ENCODE results near the gene PODN. TPM values are rescaled to one million over a fixed set of nuclear protein-coding genes. Genes with fewer than 3 reads are reported as not detected.

Gene PODN
- total RNA-seq, 1 experiment from 2014 or later = 0.17 TPM

DNA sequence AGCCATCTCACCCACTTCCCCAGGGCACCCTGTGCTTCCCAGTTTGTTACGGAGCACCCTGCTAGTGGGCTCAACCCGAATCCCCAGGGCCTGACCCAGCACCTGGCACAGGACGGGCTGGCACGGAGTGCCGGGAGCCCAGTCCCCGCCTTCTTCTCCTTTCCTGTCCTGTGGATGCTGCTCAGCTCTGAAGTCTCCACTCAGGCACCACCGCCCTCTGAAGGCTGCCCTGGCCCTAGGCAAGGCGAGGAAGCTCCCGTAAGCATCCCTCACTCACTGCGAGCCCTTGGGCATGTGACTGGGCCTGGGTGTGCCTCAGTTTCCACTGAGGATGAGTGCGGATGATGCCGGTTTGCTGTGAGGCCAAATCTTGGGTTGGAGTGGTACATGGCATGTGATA, 58.6 kb downstream of the PODN start:
- H3K4me1 ChIP-seq (ENCODE audit: insufficient read depth, low read length) = peaks cover 4% of the 10 kb centered on the region
- no peaks in the 10 kb centered on the region for H3K79me1 ChIP-seq (ENCODE audit: insufficient read depth, low read depth, low read length, poor library complexity, severe bottlenecking)
- H3K79me2 ChIP-seq (ENCODE audit: insufficient read depth, low read length) = no peaks in the 10 kb centered on the region
- H4K20me1 ChIP-seq (ENCODE audit: control insufficient read depth, insufficient read depth, insufficient read length) = no peaks in the 10 kb centered on the region
- H3K23ac ChIP-seq (ENCODE audit: insufficient read length, low read depth, low read length) = no peak overlapping the region
- no peak overlapping the region for H3K4ac ChIP-seq (ENCODE audit: low read depth, low read length)
- H2BK120ac ChIP-seq (ENCODE audit: low read depth, low read length, poor library complexity, severe bottlenecking) = no peak overlapping the region
- H2AK5ac ChIP-seq (ENCODE audit: insufficient read length, low read length) = no peak overlapping the region
- no peak overlapping the region for H3K18ac ChIP-seq (ENCODE audit: insufficient read length, low read depth, low read length)
- H3K4me2 ChIP-seq (ENCODE audit: insufficient read depth, insufficient read length, low read length) = peak overlapping the region; percentile 0
- H2BK15ac ChIP-seq (ENCODE audit: low read depth, low read length) = no peak overlapping the region
- H4K8ac ChIP-seq (replicated peaks; ENCODE audit: insufficient read length, low read depth, low read length) = no peak overlapping the region
- TF ChIP-seq, protein P1, sequence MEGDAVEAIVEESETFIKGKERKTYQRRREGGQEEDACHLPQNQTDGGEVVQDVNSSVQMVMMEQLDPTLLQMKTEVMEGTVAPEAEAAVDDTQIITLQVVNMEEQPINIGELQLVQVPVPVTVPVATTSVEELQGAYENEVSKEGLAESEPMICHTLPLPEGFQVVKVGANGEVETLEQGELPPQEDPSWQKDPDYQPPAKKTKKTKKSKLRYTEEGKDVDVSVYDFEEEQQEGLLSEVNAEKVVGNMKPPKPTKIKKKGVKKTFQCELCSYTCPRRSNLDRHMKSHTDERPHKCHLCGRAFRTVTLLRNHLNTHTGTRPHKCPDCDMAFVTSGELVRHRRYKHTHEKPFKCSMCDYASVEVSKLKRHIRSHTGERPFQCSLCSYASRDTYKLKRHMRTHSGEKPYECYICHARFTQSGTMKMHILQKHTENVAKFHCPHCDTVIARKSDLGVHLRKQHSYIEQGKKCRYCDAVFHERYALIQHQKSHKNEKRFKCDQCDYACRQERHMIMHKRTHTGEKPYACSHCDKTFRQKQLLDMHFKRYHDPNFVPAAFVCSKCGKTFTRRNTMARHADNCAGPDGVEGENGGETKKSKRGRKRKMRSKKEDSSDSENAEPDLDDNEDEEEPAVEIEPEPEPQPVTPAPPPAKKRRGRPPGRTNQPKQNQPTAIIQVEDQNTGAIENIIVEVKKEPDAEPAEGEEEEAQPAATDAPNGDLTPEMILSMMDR (conservative IDR thresholded peaks at IDR 0.05) = no peak
- DNase-seq = peak; percentile 51
- no peak overlapping the region for H2BK12ac ChIP-seq (ENCODE audit: insufficient read length, low read depth, low read length)
- Mint-ChIP-seq H3K27ac (0 out of 7 replicates have a peak overlapping the region, but pooled peaks of 1 of the 3 experiments have one; percentile 17), H3K4me3 (no peak overlapping the region), H3K9me3 (no peaks in the 10 kb centered on the region; a peak in 1 of 5 replicates), H3K36me3 (ENCODE audit: insufficient read depth in 1 of 3, low read depth in 3 of 3) (no peaks in the 10 kb centered on the region), H3K4me1 (peaks cover 36 to 58% of the 10 kb centered on the region in 2 experiments), H3K27me3 (ENCODE audit: low read depth) (peaks cover 21% of the 10 kb centered on the region)
- no peak overlapping the region for H4K91ac ChIP-seq (ENCODE audit: insufficient read length, low read depth, low read length)
- no peak overlapping the region for H2BK5ac ChIP-seq (ENCODE audit: insufficient read length, low read length)
- H3K9ac ChIP-seq (ENCODE audit: extremely low read depth, insufficient read length, low read length) = no peak overlapping the region
- H3K9me3 ChIP-seq (ENCODE audit: control insufficient read depth, low read depth, low read length) = no peaks in the 10 kb centered on the region
- H2AFZ ChIP-seq (ENCODE audit: low read length) = no peak overlapping the region
- H3K27ac ChIP-seq (ENCODE audit: insufficient read length, low read depth, low read length) = no peak overlapping the region
- no peak overlapping the region for H3K56ac ChIP-seq (ENCODE audit: insufficient read length, low read depth, low read length)
- no peak overlapping the region for H3T11ph ChIP-seq (ENCODE audit: low read length)
- no peaks in the 10 kb centered on the region for H3K23me2 ChIP-seq (ENCODE audit: insufficient read length, low read depth, low read length, poor library complexity, severe bottlenecking)
- H2BK20ac ChIP-seq (ENCODE audit: low read depth, low read length, poor library complexity, severe bottlenecking) = no peak overlapping the region
- H3K27me3 ChIP-seq (ENCODE audit: insufficient read depth, low read length) = no peaks in the 10 kb centered on the region
- no peak overlapping the region for H3K14ac ChIP-seq (ENCODE audit: insufficient read depth, low read length)
- no CpG with 5 or more reads among the region's 12 CpGs for WGBS (ENCODE audit: extremely low coverage, insufficient read length, low lambda C conversion rate)
- no peak overlapping the region for H4K5ac ChIP-seq (ENCODE audit: insufficient read length, low read depth, low read length)

Measured in H9 (cell line).